Lower lobe of right lung (tissue), 2 donors: ENCODE results near the gene DTX1. TPM values are rescaled to one million over a fixed set of nuclear protein-coding genes. Genes with fewer than 3 reads are reported as not detected.
"Not testable (repeated sequence)": the region's sequence is repeated elsewhere in the genome, so short reads cannot be mapped to it uniquely, and the experiment has no call there.

Experiments used
- ATAC-seq, 2 donors: fragments of 200-7000 bp; cut with Tn5 transposase; one replicate each; pipeline ENCODE4 v1.9.1; 2020 to 2022; ENCODE audit warnings: mild to moderate bottlenecking in 2 of 2, moderate library complexity in 2 of 2
- DNase-seq: peaks from one replicate; pipeline ENCODE4 v3.0.0-alpha.2; 2020
- H3K27ac ChIP-seq: fragments of 200-600 bp; one replicate; pipeline ENCODE4 v1.8.0; 2022
- H3K27me3 ChIP-seq: fragments of 200-600 bp; one replicate; pipeline ENCODE4 v1.8.0; 2022; ENCODE audit warnings: low read depth
- H3K36me3 ChIP-seq: fragments of 200-600 bp; one replicate; pipeline ENCODE4 v1.8.0; 2022; ENCODE audit warnings: mild to moderate bottlenecking
- H3K4me1 ChIP-seq: fragments of 200-600 bp; one replicate; pipeline ENCODE4 v1.8.0; 2022
- H3K4me3 ChIP-seq: fragments of 200-600 bp; one replicate; pipeline ENCODE4 v1.8.0; 2022; ENCODE audit warnings: mild to moderate bottlenecking
- H3K9me3 ChIP-seq: fragments of 200-600 bp; one replicate; pipeline ENCODE4 v1.8.0; 2022
- intact Hi-C: fragments of 100-400 bp; cut with DNase I; formaldehyde crosslinking; loops from one replicate; pipeline ENCODE4 v1.11.0; 2022
- total RNA-seq: library from RNA; stranded (reverse); fragmentation: NEBNext Ultra II Directional; extraction: Animal tissue kit (Norgen Biotek cat#: 25700); gene quantifications from one replicate; pipeline ENCODE4 v1.2.1, GENCODE V29; 2021
- TF ChIP-seq, protein P1 (sequence below): fragments of 200-600 bp; IDR thresholded peaks from one replicate; pipeline ENCODE4 v1.8.0; 2022; ENCODE audit warnings: antibody characterized with exemption, mild to moderate bottlenecking
- donor health status: DM: no; HTN: yes; CAD: no; lungs with severe emphysema.

DTX1 gene
- total RNA-seq, 1 donor from 2014 or later, result 6.8 TPM

DNA sequence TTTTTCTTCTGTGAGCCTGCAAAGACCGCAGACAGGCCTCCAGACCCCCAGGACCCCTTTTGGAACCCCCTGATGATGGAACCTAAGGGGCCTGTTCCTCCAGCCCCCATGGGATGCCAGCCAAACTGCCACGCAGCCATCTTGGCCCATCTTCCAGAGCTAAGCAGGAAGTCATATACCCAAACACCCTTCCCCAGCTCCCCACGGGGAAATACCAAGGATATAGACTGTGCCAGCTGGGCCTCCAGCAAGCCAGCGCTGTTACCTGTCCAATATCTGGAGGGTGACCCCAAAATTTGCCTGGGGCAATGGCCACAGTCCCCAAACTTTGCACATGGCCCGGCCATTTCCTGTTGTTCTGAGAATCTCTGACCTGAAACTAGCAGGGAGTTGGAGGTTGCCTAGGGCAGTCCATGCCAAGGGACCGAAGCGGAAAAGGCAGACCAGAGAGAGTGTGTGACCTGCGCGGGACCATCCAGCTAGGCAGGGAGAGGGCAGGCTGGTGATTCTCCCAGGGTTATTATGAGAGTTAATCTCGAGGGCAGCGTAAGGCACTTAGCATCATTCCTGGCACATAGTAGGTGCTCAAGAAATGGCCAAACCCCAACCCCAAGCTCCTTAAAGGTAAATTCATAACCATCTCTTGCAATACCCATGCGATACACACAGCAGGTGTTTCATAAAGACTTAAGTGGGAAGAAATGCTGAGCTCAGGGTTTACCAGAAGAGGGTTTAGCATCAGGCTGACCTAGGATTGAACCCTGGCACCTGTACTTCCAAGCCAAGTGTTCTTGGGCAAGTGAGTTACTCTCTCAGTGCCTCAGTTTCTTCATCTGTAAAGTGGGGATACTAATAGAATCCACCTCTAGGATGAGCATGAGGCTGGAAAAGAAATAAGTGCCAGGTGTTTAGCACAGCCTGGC is 81.6 kb downstream of the DTX1 start:
- TF ChIP-seq, protein P1, sequence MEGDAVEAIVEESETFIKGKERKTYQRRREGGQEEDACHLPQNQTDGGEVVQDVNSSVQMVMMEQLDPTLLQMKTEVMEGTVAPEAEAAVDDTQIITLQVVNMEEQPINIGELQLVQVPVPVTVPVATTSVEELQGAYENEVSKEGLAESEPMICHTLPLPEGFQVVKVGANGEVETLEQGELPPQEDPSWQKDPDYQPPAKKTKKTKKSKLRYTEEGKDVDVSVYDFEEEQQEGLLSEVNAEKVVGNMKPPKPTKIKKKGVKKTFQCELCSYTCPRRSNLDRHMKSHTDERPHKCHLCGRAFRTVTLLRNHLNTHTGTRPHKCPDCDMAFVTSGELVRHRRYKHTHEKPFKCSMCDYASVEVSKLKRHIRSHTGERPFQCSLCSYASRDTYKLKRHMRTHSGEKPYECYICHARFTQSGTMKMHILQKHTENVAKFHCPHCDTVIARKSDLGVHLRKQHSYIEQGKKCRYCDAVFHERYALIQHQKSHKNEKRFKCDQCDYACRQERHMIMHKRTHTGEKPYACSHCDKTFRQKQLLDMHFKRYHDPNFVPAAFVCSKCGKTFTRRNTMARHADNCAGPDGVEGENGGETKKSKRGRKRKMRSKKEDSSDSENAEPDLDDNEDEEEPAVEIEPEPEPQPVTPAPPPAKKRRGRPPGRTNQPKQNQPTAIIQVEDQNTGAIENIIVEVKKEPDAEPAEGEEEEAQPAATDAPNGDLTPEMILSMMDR, result no peak
- Histone ChIP-seq H3K4me3 (no peak overlapping the region), H3K27me3 (peaks cover 35% of the 10 kb centered on the region), H3K9me3 (no peaks in the 10 kb centered on the region), H3K4me1 (peaks cover 8% of the 10 kb centered on the region), H3K36me3 (no peaks in the 10 kb centered on the region), H3K27ac (no peak overlapping the region)
- ATAC-seq (no peak), DNase-seq (peak; percentile 19)
- intact Hi-C loops, result no loop called here

DNA sequence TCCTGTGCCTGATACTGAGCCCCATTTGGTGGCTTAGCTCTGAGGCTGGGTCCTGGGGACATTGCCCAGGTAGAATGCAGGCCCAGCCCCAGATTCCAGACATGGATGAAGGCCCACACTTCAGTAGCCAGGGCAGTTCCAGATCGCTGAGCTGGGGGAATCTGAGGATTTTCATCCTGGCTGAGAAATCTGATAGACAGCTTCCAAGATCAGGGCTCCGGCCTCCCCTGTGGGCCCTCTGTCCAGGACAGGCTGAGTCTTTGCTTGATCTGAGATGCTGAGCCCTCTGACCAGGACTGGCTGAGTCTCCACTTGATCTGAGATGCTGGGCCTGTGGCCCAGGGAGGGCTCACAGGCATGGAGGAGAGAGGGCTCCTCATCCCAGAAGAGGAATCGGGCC is 82.3 kb downstream of the DTX1 start:
- peaks cover 30% of the 10 kb centered on the region for H3K27me3 ChIP-seq
- intact Hi-C loops, result no loop called here
- ATAC-seq, result no peak
- TF ChIP-seq, protein P1, result no peak
- no peaks in the 10 kb centered on the region for H3K36me3 ChIP-seq
- peaks cover 13% of the 10 kb centered on the region for H3K4me1 ChIP-seq
- no peaks in the 10 kb centered on the region for H3K9me3 ChIP-seq
- H3K27ac ChIP-seq, result no peak overlapping the region
- peak; percentile 24 for DNase-seq
- no peak overlapping the region for H3K4me3 ChIP-seq

DNA sequence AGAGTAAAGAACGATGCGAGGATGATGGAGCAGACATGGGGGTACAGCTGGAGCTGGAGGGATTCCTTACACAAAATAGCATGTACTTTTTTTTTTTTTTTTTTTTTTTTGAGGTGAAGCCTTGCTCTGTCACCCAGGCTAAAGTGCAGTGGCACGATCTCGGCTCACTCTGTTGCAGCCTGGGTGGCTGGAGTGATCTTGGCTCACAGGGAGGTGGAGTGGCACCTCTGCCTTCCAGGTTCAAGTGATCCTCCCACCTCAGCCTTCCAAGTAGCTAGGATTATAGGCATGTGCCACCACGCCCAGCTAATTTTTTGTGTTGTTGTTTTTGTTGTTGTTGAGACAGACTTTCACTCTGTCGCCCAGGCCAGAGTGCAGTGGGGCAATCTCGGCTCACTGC is 84.2 kb downstream of the DTX1 start:
- Histone ChIP-seq H3K27me3 (peaks cover 17% of the 10 kb centered on the region), H3K4me3 (no peak overlapping the region), H3K36me3 (no peaks in the 10 kb centered on the region), H3K27ac (no peak overlapping the region), H3K4me1 (peaks cover 13% of the 10 kb centered on the region), H3K9me3 (no peaks in the 10 kb centered on the region)
- DNase-seq (peak; percentile 16), ATAC-seq (no peak)
- intact Hi-C loops, result no loop called here
- TF ChIP-seq, protein P1, result no peak

DNA sequence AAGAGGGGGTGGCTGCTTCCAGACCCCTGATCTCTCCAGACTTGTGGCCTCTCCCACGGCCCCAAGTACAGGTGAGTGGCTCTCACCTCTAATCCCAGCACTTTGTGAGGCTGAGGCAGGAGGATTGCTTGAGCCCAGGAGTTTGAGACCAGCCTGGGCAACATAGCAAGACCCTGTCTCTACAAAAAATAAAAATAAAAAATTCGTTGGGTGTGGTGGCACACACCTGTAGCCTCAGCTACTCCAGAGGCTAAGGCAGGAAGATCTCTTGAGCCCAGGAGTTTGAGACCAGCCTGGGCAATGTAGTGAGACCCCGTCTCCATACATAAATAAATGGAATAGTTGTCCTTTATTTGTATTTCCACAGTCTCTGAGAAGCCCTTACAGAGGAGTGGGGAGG is 85.2 kb downstream of the DTX1 start:
- H3K27me3 ChIP-seq, H3K9me3 ChIP-seq, H3K4me1 ChIP-seq, intact Hi-C loops, H3K4me3 ChIP-seq, ATAC-seq, H3K36me3 ChIP-seq: not testable (repeated sequence)
- peak overlapping the region; percentile 67 for H3K27ac ChIP-seq
- DNase-seq, result peak; percentile 22

DNA sequence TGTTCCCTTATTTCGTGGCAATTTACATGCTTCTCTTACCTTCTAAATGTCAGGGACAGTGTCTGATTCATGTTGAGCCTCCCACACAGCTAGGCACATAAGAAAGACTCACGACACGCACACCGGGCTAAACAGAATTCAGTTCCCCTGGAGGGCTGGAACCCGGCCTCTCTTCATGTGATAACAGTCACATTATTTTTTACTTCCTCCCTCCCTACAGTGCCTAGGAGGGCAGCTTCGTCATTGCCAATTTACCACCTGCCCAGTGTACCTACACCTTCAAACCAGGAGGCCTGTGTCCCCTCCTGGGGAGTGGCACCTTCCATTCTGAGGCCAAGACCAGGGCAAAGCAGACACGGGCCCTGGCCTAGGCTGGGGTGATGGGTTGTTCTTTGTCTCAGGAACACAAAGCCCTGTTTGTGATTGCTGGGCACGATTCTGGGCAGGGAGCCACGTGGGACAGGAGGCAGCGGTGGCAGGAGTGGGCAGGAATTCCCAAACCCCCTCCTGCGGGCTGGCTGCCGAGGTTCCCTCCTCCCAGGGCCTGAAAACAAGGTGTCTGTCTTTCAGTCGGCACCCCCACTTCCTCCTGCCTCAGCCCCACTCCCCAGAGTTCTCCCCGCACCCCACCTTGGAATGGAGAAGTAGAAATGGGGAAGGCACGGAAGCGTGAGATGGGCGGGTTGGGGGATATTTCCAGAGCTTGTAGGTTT is 85.8 kb downstream of the DTX1 start:
- TF ChIP-seq, protein P1, result no peak
- no peaks in the 10 kb centered on the region for H3K36me3 ChIP-seq
- H3K4me3 ChIP-seq, result no peak overlapping the region
- H3K9me3 ChIP-seq, result no peaks in the 10 kb centered on the region
- H3K4me1 ChIP-seq, result peaks cover 6% of the 10 kb centered on the region
- peaks cover 4% of the 10 kb centered on the region for H3K27me3 ChIP-seq
- ATAC-seq (peak; percentile 71 to 73), DNase-seq (peak; percentile 71)
- H3K27ac ChIP-seq, result peak overlapping the region; percentile 67
- intact Hi-C loops, result no loop called here

DNA sequence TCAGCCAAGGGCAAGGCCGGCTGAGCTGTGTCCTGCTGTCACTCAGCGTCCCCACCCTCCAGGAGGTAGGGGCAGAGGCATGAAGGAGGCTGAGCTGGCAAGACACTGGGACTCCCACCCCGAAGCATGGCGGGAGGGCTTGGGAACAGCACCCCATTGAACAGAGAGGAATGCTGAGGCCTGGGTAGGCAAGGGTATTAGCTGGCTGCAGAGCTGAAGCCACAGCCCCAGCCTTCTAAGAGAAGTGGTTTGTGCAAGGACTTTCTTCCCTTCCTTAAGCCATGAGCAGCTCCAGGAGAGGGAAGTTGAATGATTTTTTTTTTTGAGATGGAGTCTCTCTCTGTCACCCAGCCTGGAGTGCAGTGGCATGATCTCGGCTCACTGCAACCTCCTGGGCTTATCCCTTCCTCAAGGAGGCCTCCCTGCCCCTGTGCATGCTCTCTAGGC is 86.4 kb downstream of the DTX1 start:
- Histone ChIP-seq H3K4me1 (peaks cover 6% of the 10 kb centered on the region), H3K9me3 (no peaks in the 10 kb centered on the region), H3K27ac (peak overlapping the region; percentile 67), H3K4me3 (no peak overlapping the region), H3K36me3 (no peaks in the 10 kb centered on the region), H3K27me3 (peaks cover 3% of the 10 kb centered on the region)
- ATAC-seq (peak; percentile 49 to 56), DNase-seq (no peak)
- TF ChIP-seq, protein P1, result no peak
- intact Hi-C loops, result no loop called here
